SK-N-SH (cell line): ENCODE data around the gene FTO. TPM values are rescaled to one million over a fixed set of nuclear protein-coding genes. Genes with fewer than 3 reads are reported as not detected.

Source experiments
- CTCF ChIA-PET: fragments of 300-600, 350-600 bp; formaldehyde crosslinking; extraction: SDS; loops from one replicate; lab custom pipeline; 2021; lab: Yijun Ruan, JAX
- POLR2A ChIA-PET: fragments of 350-600 bp; sonication (Branson Sonifier 250); formaldehyde crosslinking; extraction: SDS; loops from one replicate; lab custom pipeline; 2020; ENCODE audit warnings: antibody characterized with exemption, inconsistent platforms; lab: Yijun Ruan, JAX
- DNase-seq: peaks from one replicate; pipeline ENCODE4 v3.0.0; 2012
- H2AFZ ChIP-seq: fragments of 200-600 bp; sonication (generic); 2 replicates; pipeline ENCODE4 v1.8.1; 2016; ENCODE audit warnings: antibody characterized with exemption, mild to moderate bottlenecking, low read depth
- H3F3A ChIP-seq: fragments of 200-600 bp; sonication (generic); replicated peaks from 2 replicates; pipeline ENCODE3; 2016; ENCODE audit warnings: antibody characterized with exemption, mild to moderate bottlenecking; ENCODE audit not compliant: insufficient read depth
- H3K27ac ChIP-seq, 2 experiments: fragments of 200-500 bp in 1 of 2; fragments of 200-600 bp in 1 of 2; sonication (Bioruptor generic) in 1 of 2; sonication (generic), shearing (Covaris generic) in 1 of 2; 2 replicates each; pipeline versions ENCODE4 v1.5.1 to v1.6.1; 2014 to 2016; ENCODE audit warnings: low read depth in 2 of 2, inconsistent platforms in 1 of 2, low read length in 1 of 2, mild to moderate bottlenecking in 1 of 2, mixed read lengths in 1 of 2
- H3K27me3 ChIP-seq: fragments of 200-600 bp; sonication (generic), shearing (Covaris generic); 2 replicates; pipeline ENCODE4 v1.6.1; 2016; ENCODE audit warnings: mixed run types; ENCODE audit not compliant: insufficient read depth
- H3K36me3 ChIP-seq, 2 experiments: fragments of 200-500 bp in 1 of 2; fragments of 200-600 bp in 1 of 2; sonication (Bioruptor generic) in 1 of 2; sonication (generic) in 1 of 2; replicated peaks in 1 of 2; 2 replicates each; pipeline versions ENCODE3 to v1.5.1; 2014 to 2016; ENCODE audit warnings: low read length in 1 of 2, mild to moderate bottlenecking in 1 of 2; ENCODE audit not compliant: insufficient read depth in 2 of 2, control insufficient read depth in 1 of 2
- H3K4me1 ChIP-seq, 2 experiments: fragments of 200-500 bp in 1 of 2; fragments of 200-600 bp in 1 of 2; sonication (Bioruptor generic) in 1 of 2; sonication (generic), shearing (Covaris generic) in 1 of 2; 2 replicates each; pipeline versions ENCODE4 v1.5.1 to v1.6.1; 2014 to 2016; ENCODE audit warnings: low read depth in 1 of 2, low read length in 1 of 2, mixed run types in 1 of 2; ENCODE audit not compliant: insufficient read depth in 2 of 2, control insufficient read depth in 1 of 2
- H3K4me2 ChIP-seq: fragments of 200-600 bp; sonication (generic), shearing (Covaris generic); 2 replicates; pipeline ENCODE4 v1.6.1; 2017; ENCODE audit warnings: mixed run types
- H3K4me3 ChIP-seq, 2 experiments: fragments of 200-500 bp in 1 of 2; fragments of 200-600 bp in 1 of 2; sonication (Bioruptor generic) in 1 of 2; sonication (generic), shearing (Covaris generic) in 1 of 2; 2 replicates each; pipeline versions ENCODE4 v1.5.1 to v1.8.1; 2014 to 2016; ENCODE audit warnings: low read depth in 2 of 2, inconsistent platforms in 1 of 2, low read length in 1 of 2, mild to moderate bottlenecking in 1 of 2, mixed read lengths in 1 of 2, moderate library complexity in 1 of 2
- H3K79me2 ChIP-seq: fragments of 200-600 bp; sonication (generic); 2 replicates; pipeline ENCODE4 v1.8.1; 2017; ENCODE audit warnings: mild to moderate bottlenecking; ENCODE audit not compliant: insufficient read depth
- H3K9ac ChIP-seq: fragments of 200-600 bp; sonication (generic); 2 replicates; pipeline ENCODE4 v1.6.1; 2017; ENCODE audit warnings: mixed run types
- H3K9me2 ChIP-seq: fragments of 200-600 bp; sonication (generic); 2 replicates; pipeline ENCODE4 v1.6.1; 2017; ENCODE audit warnings: mixed run types
- H3K9me3 ChIP-seq: fragments of 200-600 bp; sonication (generic); 2 replicates; pipeline ENCODE4 v1.6.1; 2017; ENCODE audit warnings: mixed run types, mild to moderate bottlenecking, moderate library complexity
- H4K20me1 ChIP-seq: fragments of 200-600 bp; sonication (generic); 2 replicates; pipeline ENCODE4 v1.6.1; 2017; ENCODE audit warnings: mild to moderate bottlenecking, mixed run types; ENCODE audit not compliant: insufficient read depth
- EP300 ChIP-seq, 2 experiments: IDR thresholded peaks; 2 replicates each; pipeline versions ENCODE4 v1.4.0 to v1.6.1; 2012; ENCODE audit warnings: borderline replicate concordance in 1 of 2, low read depth in 1 of 2, low read length in 1 of 2
- EZH2phosphoT487 ChIP-seq: fragments of 200-600 bp; sonication (generic); IDR thresholded peaks from 2 replicates; pipeline ENCODE4 v1.6.1; 2017; ENCODE audit warnings: low read depth, mixed run types, mild to moderate bottlenecking, antibody characterized with exemption, moderate library complexity, borderline replicate concordance
- FOSL2 ChIP-seq: IDR thresholded peaks from 2 replicates; pipeline ENCODE4 v1.4.0; 2012; ENCODE audit warnings: low read depth, mild to moderate bottlenecking, moderate library complexity, borderline replicate concordance
- FOXJ3 ChIP-seq: sonication (generic); formaldehyde crosslinking; IDR thresholded peaks from 2 replicates; pipeline ENCODE4 v1.5.1; 2020; ENCODE audit warnings: mild to moderate bottlenecking, missing genetic modification reagents
- GABPA ChIP-seq: IDR thresholded peaks from 2 replicates; pipeline ENCODE4 v1.4.0; 2012; ENCODE audit warnings: low read depth, mild to moderate bottlenecking
- JUND ChIP-seq: IDR thresholded peaks from 2 replicates; pipeline ENCODE4 v1.4.0; 2012
- MEF2A ChIP-seq: IDR thresholded peaks from 2 replicates; pipeline ENCODE4 v1.4.0; 2012; ENCODE audit warnings: low read depth, borderline replicate concordance
- NFIC ChIP-seq: IDR thresholded peaks from 2 replicates; pipeline ENCODE4 v1.4.0; 2012; ENCODE audit warnings: borderline replicate concordance
- RAD21 ChIP-seq: IDR thresholded peaks from 2 replicates; pipeline ENCODE4 v1.6.1; 2012; ENCODE audit warnings: mild to moderate bottlenecking, low read length
- SIN3A ChIP-seq: IDR thresholded peaks from 2 replicates; pipeline ENCODE4 v1.6.1; 2012; ENCODE audit warnings: low read depth, mild to moderate bottlenecking, low read length, moderate library complexity, borderline replicate concordance
- TAF1 ChIP-seq: IDR thresholded peaks from 2 replicates; pipeline ENCODE4 v1.6.1; 2012; ENCODE audit warnings: low read depth, mild to moderate bottlenecking, low read length, moderate library complexity, borderline replicate concordance
- TEAD4 ChIP-seq: IDR thresholded peaks from 2 replicates; pipeline ENCODE4 v1.4.0; 2012; ENCODE audit warnings: mild to moderate bottlenecking, borderline replicate concordance; ENCODE audit not compliant: insufficient read depth
- WGBS: methylation state at CpG from one replicate; pipeline ENCODE4 v1.1.6; 2017; ENCODE audit warnings: low lambda C conversion rate; 5-methylcytosine and 5-hydroxymethylcytosine counted together
- polyA plus RNA-seq, 3 experiments: library from polyadenylated mRNA; depleted of rRNA; stranded (reverse); fragments of >200 nt; gene quantifications; 2 replicates each; pipeline ENCODE4 v1.2.3, GENCODE V29; 2012
- TF ChIP-seq, protein P1 (sequence below): IDR thresholded peaks from 2 replicates; pipeline ENCODE4; 2012
- TF ChIP-seq, protein P2 (sequence below): IDR thresholded peaks from 2 replicates; pipeline ENCODE4 v1.4.0; 2012; ENCODE audit warnings: low read depth, borderline replicate concordance
- TF ChIP-seq, protein P3 (sequence below): IDR thresholded peaks from 2 replicates; pipeline ENCODE4 v1.4.0; 2012; ENCODE audit warnings: low read depth, borderline replicate concordance
- TF ChIP-seq, protein P4 (sequence below): fragments of 150-350 bp; IDR thresholded peaks from 2 replicates; pipeline ENCODE4 v1.6.1; 2017; ENCODE audit warnings: antibody characterized with exemption, low read length, low read depth, borderline replicate concordance
- TF ChIP-seq, protein P5 (sequence below): IDR thresholded peaks from 2 replicates; pipeline ENCODE4 v1.6.1; 2012; ENCODE audit warnings: mild to moderate bottlenecking, low read depth, low read length, moderate library complexity

FTO gene
- polyA plus RNA-seq, 1 of the 3 experiments (the other 2 are of a cell fraction), result 41.2 TPM

GRCh38 chr16:53704445-53704813, 473 bp downstream of the FTO start:
- H3K79me2 ChIP-seq, result peaks cover 69% of the 10 kb centered on the region
- H3K9me2 ChIP-seq, result no peaks in the 10 kb centered on the region
- 16% methylated on average over 6 of the region's 6 CpGs for WGBS
- peaks cover 0 to 8% of the 10 kb centered on the region in 2 experiments; a peak in 2 of 4 replicates for H3K4me1 ChIP-seq
- no peak for TF ChIP-seq EP300 (IDR thresholded peaks at IDR 0.05; ENCODE audit: borderline replicate concordance in 1 of 2, low read depth in 1 of 2, low read length in 1 of 2)
- TF ChIP-seq, protein P1, sequence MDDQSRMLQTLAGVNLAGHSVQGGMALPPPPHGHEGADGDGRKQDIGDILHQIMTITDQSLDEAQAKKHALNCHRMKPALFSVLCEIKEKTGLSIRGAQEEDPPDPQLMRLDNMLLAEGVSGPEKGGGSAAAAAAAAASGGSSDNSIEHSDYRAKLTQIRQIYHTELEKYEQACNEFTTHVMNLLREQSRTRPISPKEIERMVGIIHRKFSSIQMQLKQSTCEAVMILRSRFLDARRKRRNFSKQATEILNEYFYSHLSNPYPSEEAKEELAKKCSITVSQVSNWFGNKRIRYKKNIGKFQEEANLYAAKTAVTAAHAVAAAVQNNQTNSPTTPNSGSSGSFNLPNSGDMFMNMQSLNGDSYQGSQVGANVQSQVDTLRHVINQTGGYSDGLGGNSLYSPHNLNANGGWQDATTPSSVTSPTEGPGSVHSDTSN, result no peak
- no peak for TF ChIP-seq RAD21
- no peak for TF ChIP-seq FOSL2
- TF ChIP-seq MEF2A, result no peak
- TF ChIP-seq NFIC, result no peak
- TF ChIP-seq TAF1, result no peak
- TF ChIP-seq, protein P2, sequence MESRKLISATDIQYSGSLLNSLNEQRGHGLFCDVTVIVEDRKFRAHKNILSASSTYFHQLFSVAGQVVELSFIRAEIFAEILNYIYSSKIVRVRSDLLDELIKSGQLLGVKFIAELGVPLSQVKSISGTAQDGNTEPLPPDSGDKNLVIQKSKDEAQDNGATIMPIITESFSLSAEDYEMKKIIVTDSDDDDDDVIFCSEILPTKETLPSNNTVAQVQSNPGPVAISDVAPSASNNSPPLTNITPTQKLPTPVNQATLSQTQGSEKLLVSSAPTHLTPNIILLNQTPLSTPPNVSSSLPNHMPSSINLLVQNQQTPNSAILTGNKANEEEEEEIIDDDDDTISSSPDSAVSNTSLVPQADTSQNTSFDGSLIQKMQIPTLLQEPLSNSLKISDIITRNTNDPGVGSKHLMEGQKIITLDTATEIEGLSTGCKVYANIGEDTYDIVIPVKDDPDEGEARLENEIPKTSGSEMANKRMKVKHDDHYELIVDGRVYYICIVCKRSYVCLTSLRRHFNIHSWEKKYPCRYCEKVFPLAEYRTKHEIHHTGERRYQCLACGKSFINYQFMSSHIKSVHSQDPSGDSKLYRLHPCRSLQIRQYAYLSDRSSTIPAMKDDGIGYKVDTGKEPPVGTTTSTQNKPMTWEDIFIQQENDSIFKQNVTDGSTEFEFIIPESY, result no peak
- no peak for TF ChIP-seq FOXJ3 (CRISPR knock-in tag)
- TF ChIP-seq SIN3A, result no peak
- H2AFZ ChIP-seq, result peak overlapping the region; percentile 94
- peak overlapping the region; percentile 93 to 96 for H3K4me3 ChIP-seq
- H3K27ac ChIP-seq, result peak overlapping the region; percentile 23 to 66; a peak in 3 of 4 replicates
- H4K20me1 ChIP-seq, result no peaks in the 10 kb centered on the region
- no peak for DNase-seq
- peaks cover 5 to 7% of the 10 kb centered on the region in 2 experiments for H3K36me3 ChIP-seq
- no peaks in the 10 kb centered on the region for H3K27me3 ChIP-seq
- H3K4me2 ChIP-seq, result peak overlapping the region; percentile 86
- peaks cover 17% of the 10 kb centered on the region for H3F3A ChIP-seq
- ChIA-PET POLR2A (interaction anchor here (1.0 kb wide), 1 partner anchor 201 kb away, joined by 3 read pairs; the partner anchor contains the start of gene AKTIP), CTCF (interaction anchor here (1.1 to 1.4 kb wide), 2 partner anchors 39 to 111 kb away, joined by 3 to 4 read pairs; no protein-coding TSS in a partner anchor)
- H3K9ac ChIP-seq, result peak overlapping the region; percentile 76
- H3K9me3 ChIP-seq, result no peaks in the 10 kb centered on the region

- DNase-seq, result no peak
- Histone ChIP-seq H3F3A (peaks cover 7% of the 10 kb centered on the region), H3K36me3 (no peaks in the 10 kb centered on the region), H2AFZ (no peak overlapping the region), H3K27me3 (no peaks in the 10 kb centered on the region), H3K4me1 (peaks cover 0 to 8% of the 10 kb centered on the region in 2 experiments; a peak in 2 of 4 replicates), H3K9ac (no peak overlapping the region), H3K27ac (no peak overlapping the region), H3K9me3 (no peaks in the 10 kb centered on the region), H3K4me2 (no peak overlapping the region), H3K4me3 (no peak overlapping the region), H4K20me1 (no peaks in the 10 kb centered on the region), H3K79me2 (peaks cover 86% of the 10 kb centered on the region), H3K9me2 (no peaks in the 10 kb centered on the region)
- ChIA-PET POLR2A (no interaction called here), CTCF (no interaction called here)
- TF ChIP-seq, protein P1, result no peak
- TF ChIP-seq TEAD4 (no peak), GABPA (no peak), JUND (no peak), EP300 (IDR thresholded peaks at IDR 0.05; ENCODE audit: borderline replicate concordance in 1 of 2, low read depth in 1 of 2, low read length in 1 of 2) (no peak), EZH2phosphoT487 (no peak)
- TF ChIP-seq, protein P3, sequence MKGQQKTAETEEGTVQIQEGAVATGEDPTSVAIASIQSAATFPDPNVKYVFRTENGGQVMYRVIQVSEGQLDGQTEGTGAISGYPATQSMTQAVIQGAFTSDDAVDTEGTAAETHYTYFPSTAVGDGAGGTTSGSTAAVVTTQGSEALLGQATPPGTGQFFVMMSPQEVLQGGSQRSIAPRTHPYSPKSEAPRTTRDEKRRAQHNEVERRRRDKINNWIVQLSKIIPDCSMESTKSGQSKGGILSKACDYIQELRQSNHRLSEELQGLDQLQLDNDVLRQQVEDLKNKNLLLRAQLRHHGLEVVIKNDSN, result no peak
- TF ChIP-seq, protein P4, sequence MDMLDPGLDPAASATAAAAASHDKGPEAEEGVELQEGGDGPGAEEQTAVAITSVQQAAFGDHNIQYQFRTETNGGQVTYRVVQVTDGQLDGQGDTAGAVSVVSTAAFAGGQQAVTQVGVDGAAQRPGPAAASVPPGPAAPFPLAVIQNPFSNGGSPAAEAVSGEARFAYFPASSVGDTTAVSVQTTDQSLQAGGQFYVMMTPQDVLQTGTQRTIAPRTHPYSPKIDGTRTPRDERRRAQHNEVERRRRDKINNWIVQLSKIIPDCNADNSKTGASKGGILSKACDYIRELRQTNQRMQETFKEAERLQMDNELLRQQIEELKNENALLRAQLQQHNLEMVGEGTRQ, result no peak
- TF ChIP-seq, protein P5, sequence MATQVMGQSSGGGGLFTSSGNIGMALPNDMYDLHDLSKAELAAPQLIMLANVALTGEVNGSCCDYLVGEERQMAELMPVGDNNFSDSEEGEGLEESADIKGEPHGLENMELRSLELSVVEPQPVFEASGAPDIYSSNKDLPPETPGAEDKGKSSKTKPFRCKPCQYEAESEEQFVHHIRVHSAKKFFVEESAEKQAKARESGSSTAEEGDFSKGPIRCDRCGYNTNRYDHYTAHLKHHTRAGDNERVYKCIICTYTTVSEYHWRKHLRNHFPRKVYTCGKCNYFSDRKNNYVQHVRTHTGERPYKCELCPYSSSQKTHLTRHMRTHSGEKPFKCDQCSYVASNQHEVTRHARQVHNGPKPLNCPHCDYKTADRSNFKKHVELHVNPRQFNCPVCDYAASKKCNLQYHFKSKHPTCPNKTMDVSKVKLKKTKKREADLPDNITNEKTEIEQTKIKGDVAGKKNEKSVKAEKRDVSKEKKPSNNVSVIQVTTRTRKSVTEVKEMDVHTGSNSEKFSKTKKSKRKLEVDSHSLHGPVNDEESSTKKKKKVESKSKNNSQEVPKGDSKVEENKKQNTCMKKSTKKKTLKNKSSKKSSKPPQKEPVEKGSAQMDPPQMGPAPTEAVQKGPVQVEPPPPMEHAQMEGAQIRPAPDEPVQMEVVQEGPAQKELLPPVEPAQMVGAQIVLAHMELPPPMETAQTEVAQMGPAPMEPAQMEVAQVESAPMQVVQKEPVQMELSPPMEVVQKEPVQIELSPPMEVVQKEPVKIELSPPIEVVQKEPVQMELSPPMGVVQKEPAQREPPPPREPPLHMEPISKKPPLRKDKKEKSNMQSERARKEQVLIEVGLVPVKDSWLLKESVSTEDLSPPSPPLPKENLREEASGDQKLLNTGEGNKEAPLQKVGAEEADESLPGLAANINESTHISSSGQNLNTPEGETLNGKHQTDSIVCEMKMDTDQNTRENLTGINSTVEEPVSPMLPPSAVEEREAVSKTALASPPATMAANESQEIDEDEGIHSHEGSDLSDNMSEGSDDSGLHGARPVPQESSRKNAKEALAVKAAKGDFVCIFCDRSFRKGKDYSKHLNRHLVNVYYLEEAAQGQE, result no peak
- 96% methylated on average over 3 of the region's 3 CpGs for WGBS
Observed at GRCh38 chr16:53707671-53708070, 3.7 kb downstream of the FTO start.
